GM12872 (cell line): ENCODE data around the gene UPF2.

ENCODE experiments used
- CTCF ChIP-seq: IDR thresholded peaks from 3 replicates; pipeline ENCODE4 v1.5.1; 2011; ENCODE audit warnings: low read depth, mild to moderate bottlenecking, low read length, moderate library complexity; ENCODE audit not compliant: insufficient read depth

Gene UPF2

GRCh38 chr10:11982253-11982652 lies 60.4 kb downstream of the UPF2 start:
- no peak for TF ChIP-seq CTCF

GRCh38 chr10:11975795-11976194 lies 66.8 kb downstream of the UPF2 start:
- no peak for TF ChIP-seq CTCF

- TF ChIP-seq CTCF = no peak
These were observed 80.4 kb downstream of the UPF2 start for GRCh38 chr10:11962176-11962575.

- no peak for TF ChIP-seq CTCF
These were observed 80.8 kb downstream of the UPF2 start for GRCh38 chr10:11961771-11962170.

- TF ChIP-seq CTCF = no peak
These were observed 82.6 kb downstream of the UPF2 start for GRCh38 chr10:11959966-11960365.

- no peak for TF ChIP-seq CTCF
These were observed 83.7 kb downstream of the UPF2 start for GRCh38 chr10:11958956-11959355.

- no peak for TF ChIP-seq CTCF
These were observed 90.9 kb downstream of the UPF2 start for GRCh38 chr10:11951695-11952094.
